ENCODE results near the gene CMTR1.

DNA sequence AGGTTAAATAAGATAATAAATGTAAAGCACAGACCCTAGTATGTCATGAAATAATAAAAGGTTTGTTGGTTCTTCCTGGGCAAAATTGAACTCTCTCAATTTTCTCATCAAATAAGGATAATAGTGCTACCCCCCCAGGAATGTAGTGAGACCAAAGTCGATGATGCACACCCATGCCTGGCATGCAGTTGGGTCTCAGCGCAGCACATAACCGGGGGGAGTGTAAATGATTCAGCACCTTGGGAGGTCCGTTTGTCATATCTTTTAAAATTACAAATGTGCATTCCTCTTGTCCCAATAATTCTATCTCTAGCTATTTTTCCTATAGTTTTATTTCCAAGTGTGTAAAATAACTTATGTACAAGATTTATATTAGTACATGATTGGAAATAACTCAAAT is 98.0 kb downstream of the CMTR1 start:
- TF ChIP-seq, protein P1, sequence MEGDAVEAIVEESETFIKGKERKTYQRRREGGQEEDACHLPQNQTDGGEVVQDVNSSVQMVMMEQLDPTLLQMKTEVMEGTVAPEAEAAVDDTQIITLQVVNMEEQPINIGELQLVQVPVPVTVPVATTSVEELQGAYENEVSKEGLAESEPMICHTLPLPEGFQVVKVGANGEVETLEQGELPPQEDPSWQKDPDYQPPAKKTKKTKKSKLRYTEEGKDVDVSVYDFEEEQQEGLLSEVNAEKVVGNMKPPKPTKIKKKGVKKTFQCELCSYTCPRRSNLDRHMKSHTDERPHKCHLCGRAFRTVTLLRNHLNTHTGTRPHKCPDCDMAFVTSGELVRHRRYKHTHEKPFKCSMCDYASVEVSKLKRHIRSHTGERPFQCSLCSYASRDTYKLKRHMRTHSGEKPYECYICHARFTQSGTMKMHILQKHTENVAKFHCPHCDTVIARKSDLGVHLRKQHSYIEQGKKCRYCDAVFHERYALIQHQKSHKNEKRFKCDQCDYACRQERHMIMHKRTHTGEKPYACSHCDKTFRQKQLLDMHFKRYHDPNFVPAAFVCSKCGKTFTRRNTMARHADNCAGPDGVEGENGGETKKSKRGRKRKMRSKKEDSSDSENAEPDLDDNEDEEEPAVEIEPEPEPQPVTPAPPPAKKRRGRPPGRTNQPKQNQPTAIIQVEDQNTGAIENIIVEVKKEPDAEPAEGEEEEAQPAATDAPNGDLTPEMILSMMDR (IDR thresholded peaks at IDR 0.05) = no peak
- no peak for TF ChIP-seq EP300 (IDR thresholded peaks at IDR 0.05)

Data from suprapubic skin (tissue), 3 donors.